Epithelial cell of esophagus (primary cell): ENCODE results near the gene SLC37A1.

Source experiments
- DNase-seq: peaks from one replicate; pipeline ENCODE4 v3.0.0; 2010; ENCODE audit warnings: low read depth
- H3K4me3 ChIP-seq: 2 replicates; pipeline ENCODE4 v1.5.1; 2011; ENCODE audit warnings: mild to moderate bottlenecking, low read length, control low read depth
- TF ChIP-seq, protein P1 (sequence below): IDR thresholded peaks from 2 replicates; pipeline ENCODE4 v1.5.1; 2011; ENCODE audit warnings: low read depth, mild to moderate bottlenecking, low read length, control low read depth, inconsistent platforms; ENCODE audit not compliant: insufficient read depth; ENCODE audit errors: missing control alignments

The SLC37A1 gene

GRCh38 chr21:42525029-42525581 lies 11.5 kb downstream of the SLC37A1 start:
- TF ChIP-seq, protein P1, sequence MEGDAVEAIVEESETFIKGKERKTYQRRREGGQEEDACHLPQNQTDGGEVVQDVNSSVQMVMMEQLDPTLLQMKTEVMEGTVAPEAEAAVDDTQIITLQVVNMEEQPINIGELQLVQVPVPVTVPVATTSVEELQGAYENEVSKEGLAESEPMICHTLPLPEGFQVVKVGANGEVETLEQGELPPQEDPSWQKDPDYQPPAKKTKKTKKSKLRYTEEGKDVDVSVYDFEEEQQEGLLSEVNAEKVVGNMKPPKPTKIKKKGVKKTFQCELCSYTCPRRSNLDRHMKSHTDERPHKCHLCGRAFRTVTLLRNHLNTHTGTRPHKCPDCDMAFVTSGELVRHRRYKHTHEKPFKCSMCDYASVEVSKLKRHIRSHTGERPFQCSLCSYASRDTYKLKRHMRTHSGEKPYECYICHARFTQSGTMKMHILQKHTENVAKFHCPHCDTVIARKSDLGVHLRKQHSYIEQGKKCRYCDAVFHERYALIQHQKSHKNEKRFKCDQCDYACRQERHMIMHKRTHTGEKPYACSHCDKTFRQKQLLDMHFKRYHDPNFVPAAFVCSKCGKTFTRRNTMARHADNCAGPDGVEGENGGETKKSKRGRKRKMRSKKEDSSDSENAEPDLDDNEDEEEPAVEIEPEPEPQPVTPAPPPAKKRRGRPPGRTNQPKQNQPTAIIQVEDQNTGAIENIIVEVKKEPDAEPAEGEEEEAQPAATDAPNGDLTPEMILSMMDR = no peak
- DNase-seq = peak; percentile 54
- no peak overlapping the region for H3K4me3 ChIP-seq

- no peak for DNase-seq
- TF ChIP-seq, protein P1 = no peak
- no peak overlapping the region for H3K4me3 ChIP-seq
These were observed 12.2 kb downstream of the SLC37A1 start for GRCh38 chr21:42525676-42526378.

DNA sequence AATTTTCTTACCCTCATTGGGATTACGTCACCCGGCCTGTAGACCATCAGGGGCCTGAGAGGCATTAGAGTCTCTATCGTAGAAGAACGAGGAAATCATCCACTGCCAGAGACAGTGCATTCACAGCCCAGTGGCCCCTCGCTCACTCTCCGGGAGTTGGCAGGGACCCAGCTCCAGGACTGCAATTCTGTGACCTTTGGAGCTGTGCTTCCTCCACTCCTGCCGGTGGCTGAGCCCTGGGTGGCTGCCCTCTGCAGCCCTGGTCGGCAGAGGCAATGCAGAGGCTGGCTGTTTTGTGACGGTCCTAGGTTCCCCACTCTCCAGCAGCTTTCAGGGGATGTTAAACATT lies 12.7 kb downstream of the SLC37A1 start:
- TF ChIP-seq, protein P1 = no peak
- H3K4me3 ChIP-seq = no peak overlapping the region
- no peak for DNase-seq

GRCh38 chr21:42527127-42527488 lies 13.5 kb downstream of the SLC37A1 start:
- no peak for DNase-seq
- no peak overlapping the region for H3K4me3 ChIP-seq
- TF ChIP-seq, protein P1 = no peak

DNA sequence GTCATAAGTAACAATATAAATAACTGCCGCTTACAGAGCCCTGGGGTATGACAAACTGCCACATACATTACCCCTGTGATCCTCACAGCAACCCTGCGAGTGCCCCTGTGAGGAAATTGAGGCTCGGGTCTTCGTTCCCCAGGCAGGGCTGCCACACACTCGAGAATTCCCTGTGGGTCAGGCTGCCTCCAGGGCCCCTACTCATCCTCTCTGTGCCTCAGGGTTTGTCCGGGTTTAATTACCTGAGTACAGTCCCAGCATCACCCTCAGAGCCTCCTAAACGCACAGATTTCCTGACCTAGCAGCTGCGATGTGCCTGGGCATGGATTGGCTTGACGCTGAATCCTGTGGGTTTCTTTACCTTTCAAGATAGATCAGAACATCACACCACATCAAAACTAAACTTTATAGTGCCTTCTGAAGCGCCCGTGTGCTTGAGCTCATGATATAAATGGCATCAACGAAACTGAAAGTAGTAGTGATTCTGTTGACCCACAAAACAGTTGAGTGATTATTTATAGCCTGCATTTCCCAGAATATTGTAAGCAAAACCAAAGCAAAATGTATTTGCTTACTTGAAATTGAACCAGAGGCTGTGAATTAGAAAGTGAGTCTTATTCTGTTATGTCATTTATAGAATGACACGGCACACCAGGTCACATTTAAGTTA lies 14.0 kb downstream of the SLC37A1 start:
- no peak overlapping the region for H3K4me3 ChIP-seq
- TF ChIP-seq, protein P1 = no peak
- DNase-seq = no peak

DNA sequence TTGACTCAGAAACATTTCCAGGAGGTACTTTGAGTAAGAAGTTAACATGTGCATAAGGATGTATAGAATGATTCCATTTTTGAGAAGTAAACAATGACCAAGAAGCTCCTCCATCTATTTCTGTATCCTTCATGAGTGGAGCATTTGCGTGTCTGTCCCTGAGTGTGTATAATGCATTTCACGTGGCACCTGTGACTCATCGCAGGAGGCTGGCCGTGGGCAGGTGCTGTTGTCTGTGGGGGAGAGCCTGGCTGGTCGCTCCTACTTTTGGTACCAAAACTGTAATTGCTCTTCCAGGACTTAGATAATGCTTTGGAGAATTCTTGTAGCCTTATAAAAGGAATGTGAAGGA lies 16.5 kb downstream of the SLC37A1 start:
- TF ChIP-seq, protein P1 = no peak
- DNase-seq = no peak
- H3K4me3 ChIP-seq = no peak overlapping the region

GRCh38 chr21:42531771-42532170 lies 18.1 kb downstream of the SLC37A1 start:
- no peak for DNase-seq
- TF ChIP-seq, protein P1 = no peak

More at GRCh38 chr21:42531771-42532170, 18.1 kb downstream of the SLC37A1 start:
- no peak overlapping the region for H3K4me3 ChIP-seq
